DMS 273 (cell line): ENCODE measurements around the gene RHEBL1.
"Not testable (repeated sequence)": the region's sequence is repeated elsewhere in the genome, so short reads cannot be mapped to it uniquely, and the experiment has no call there.

Experiments
- DNase-seq: peaks from one replicate; lab custom pipeline; 2025; ENCODE audit not compliant: unreplicated experiment; lab: John Stamatoyannopoulos, UW

Gene RHEBL1

GRCh38 chr12:49089821-49090773 is 20.3 kb upstream of the RHEBL1 start:
- peak; percentile 62 for DNase-seq

- DNase-seq = no peak
Observed at GRCh38 chr12:49088932-49089330, 19.2 kb upstream of the RHEBL1 start.

- DNase-seq = peak; percentile 87
Observed at GRCh38 chr12:49088150-49088931, 18.6 kb upstream of the RHEBL1 start.

GRCh38 chr12:49086116-49086515 is 16.3 kb upstream of the RHEBL1 start:
- no peak for DNase-seq

- no peak for DNase-seq
Observed at GRCh38 chr12:49084438-49084837, 14.7 kb upstream of the RHEBL1 start.

- no peak for DNase-seq
Observed at GRCh38 chr12:49079793-49080192, 10.0 kb upstream of the RHEBL1 start.

- no peak for DNase-seq
Observed at GRCh38 chr12:49070971-49071370, 1.2 kb upstream of the RHEBL1 start.

GRCh38 chr12:49068879-49069506 is 786 bp downstream of the RHEBL1 start:
- no peak for DNase-seq

GRCh38 chr12:49066120-49066519 is 3.7 kb downstream of the RHEBL1 start:
- no peak for DNase-seq

GRCh38 chr12:49064767-49065152 is 5.0 kb downstream of the RHEBL1 start:
- no peak for DNase-seq

- not testable (repeated sequence) for DNase-seq
Observed at GRCh38 chr12:49061916-49062315, 7.9 kb downstream of the RHEBL1 start.

- no peak for DNase-seq
Observed at GRCh38 chr12:49061157-49061650, 8.6 kb downstream of the RHEBL1 start.

- peak; percentile 96 for DNase-seq
Observed at GRCh38 chr12:49060237-49061156, 9.3 kb downstream of the RHEBL1 start, which contains the start of gene KMT2D. Gene KMT2D, minus strand, starts transcription at chr12:49060794. Its CDS starts 5,470 bp downstream, at chr12:49055324.

GRCh38 chr12:49059299-49060171 is 10.2 kb downstream of the RHEBL1 start:
- DNase-seq = peak; percentile 63

GRCh38 chr12:49059045-49059298 is 10.8 kb downstream of the RHEBL1 start:
- DNase-seq = no peak

GRCh38 chr12:49058366-49059044 is 11.3 kb downstream of the RHEBL1 start:
- DNase-seq = no peak

- DNase-seq = no peak
Observed at GRCh38 chr12:49057888-49058287, 11.9 kb downstream of the RHEBL1 start.

- DNase-seq = peak; percentile 44
Observed at GRCh38 chr12:49055978-49056754, 13.6 kb downstream of the RHEBL1 start.
